Measurements from ENCODE around the gene RNF38.
"Not testable (repeated sequence)": the region's sequence is repeated elsewhere in the genome, so short reads cannot be mapped to it uniquely, and the experiment has no call there.

Gene RNF38

DNA sequence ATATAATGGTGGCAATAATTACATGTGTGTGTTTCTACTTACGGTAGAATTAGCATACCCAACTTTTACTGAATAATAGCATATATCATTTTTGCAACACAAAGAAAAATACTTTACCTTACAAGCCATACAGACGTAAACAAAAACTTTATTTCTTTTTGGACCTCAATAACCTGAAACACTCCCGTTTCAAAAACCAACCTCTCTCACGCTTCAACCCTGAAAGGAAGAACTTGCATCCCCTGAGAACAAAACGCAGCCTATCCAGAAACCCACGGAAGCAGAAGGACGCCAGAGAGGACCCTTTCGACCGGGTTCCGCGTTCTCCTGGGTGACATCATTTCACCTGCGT is at the start of gene RNF38:
RNF38 (minus strand) TSS at position 290 of the 352 bp plus-strand sequence; CDS start at position 129, 161 bp downstream.
- no peak for DNase-seq (ENCODE audit: low read depth in 2 of 2, low spot score in 1 of 2)

DNA sequence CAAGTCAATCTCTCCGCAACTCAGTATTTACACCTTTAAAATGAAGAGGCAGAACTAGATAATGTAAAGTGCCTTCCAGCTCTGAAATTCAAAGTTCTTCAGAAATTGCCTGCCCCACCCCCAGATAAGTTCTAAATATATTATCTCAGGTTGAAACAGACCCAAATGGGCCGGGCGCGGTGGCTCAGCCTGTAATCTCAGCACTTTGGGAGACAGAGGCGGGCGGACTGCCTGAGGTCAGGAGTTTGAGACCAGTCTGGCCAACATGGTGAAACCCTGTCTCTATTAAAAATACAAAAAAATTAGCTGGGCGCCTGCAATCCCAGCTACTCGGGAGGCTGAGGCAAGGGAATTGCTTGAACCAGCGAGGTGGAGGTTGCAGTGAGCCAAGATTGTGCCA is 48.5 kb upstream of the RNF38 start:
- not testable (repeated sequence) for DNase-seq (ENCODE audit: low read depth in 2 of 2, low spot score in 1 of 2)

DNA sequence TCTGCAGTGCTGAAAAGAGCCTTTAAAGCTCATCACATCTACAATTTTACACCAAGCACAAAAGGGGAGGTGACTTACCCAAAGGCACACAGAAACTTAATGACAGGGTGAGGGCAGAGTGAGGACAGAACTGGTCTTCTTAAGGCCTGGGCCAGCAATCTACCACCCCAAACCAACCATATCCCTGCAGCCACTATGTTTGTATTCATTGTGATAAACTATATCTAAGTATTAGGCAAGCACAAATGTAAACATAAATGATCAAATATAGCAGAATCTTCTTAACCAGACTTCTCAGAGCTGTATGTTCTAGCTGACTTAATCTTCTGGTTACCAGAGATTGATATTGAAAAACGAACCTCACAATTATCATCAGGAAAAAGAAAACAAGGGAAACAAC is 47.9 kb upstream of the RNF38 start:
- DNase-seq (ENCODE audit: low read depth in 2 of 2, low spot score in 1 of 2): no peak

- not testable (repeated sequence) for DNase-seq (ENCODE audit: low read depth in 2 of 2, low spot score in 1 of 2)
These were observed 46.6 kb upstream of the RNF38 start for GRCh38 chr9:36446678-36447077.

DNA sequence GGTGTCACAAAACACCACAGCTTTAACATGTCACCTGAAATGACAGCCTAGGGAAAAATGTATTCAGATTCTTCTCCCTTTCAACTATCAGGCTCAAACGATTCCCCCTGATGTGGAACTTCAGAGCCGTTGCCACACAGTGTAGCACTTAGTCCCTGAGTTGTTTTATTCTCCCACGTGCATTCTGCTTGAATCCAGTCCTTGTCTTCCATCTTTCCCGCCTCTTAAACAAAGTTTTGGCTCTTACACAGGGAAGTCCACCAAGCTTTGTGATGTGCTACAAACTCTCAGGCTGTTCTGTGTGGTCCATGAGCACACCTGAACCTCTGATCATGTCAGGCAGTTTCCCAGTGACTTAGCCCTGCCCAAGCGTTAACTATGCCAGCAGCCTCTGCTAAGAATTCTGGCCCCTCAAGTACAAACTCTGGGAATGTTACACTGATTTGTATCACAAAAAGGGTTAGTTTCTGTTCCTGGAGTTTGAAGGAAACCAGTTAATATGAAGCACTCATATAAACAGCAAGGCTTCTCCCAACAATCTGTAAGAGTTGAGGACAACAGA is 45.8 kb upstream of the RNF38 start:
- no peak for DNase-seq (ENCODE audit: low read depth in 2 of 2, low spot score in 1 of 2)

DNA sequence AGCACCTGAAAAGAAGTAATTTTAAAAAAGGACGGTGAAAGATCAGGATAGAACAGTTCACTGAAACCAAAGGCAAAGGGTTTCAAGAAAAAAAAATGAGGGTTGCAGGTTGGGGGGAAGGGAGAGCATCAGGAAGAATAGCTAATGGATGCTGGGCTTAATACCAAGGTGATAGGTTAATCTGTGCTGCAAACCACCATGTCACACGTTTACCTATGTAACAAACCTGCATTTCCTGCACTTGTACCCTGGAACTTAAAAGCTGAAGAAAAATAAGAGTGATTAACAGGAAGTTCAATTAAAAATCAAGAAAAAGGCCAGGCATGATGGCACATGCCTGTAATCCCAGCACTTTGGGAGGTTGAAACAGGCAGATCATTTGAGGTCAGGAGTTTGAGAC is 44.1 kb upstream of the RNF38 start:
- DNase-seq (ENCODE audit: low read depth in 2 of 2, low spot score in 1 of 2): no peak

DNA sequence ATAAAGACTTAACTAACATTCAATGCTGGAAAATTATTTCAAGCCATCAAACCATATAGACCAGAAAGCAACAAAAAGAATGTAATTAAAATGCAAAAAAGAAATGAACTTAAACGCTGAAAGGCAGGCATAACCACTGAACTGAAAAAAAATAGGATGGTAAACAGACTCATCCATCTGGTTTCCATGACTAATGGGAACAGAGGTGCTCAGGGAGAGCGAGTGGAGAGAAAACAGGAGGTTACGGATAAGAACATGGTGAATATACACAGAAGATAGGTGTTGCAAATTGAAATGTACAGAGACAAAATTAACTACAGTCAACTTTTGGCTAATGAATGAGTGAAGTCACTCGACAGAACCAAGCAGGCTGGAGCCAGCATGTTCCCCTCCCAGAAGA is 43.5 kb upstream of the RNF38 start:
- DNase-seq (ENCODE audit: low read depth in 2 of 2, low spot score in 1 of 2): no peak

- no peak for DNase-seq (ENCODE audit: low read depth in 2 of 2, low spot score in 1 of 2)
These were observed 42.6 kb upstream of the RNF38 start for GRCh38 chr9:36442710-36443109.

DNA sequence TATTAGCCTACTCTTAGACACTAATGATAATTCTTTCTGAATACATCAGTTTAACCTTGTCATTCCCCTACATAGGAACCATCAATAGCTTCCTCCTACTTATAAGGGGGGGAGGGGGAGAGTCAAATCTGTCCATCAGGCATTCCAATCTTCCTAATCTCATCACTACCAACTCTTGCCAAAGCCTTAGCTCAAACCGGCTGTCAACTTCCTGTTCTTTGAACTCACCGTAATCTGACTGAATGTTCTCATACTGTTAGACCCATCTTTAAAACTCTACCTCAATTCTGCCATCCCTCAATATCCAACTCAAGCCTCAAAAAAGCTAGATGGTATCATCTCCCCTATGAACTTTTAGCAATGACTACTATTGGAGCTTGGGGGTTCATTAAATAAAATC is 41.9 kb upstream of the RNF38 start:
- no peak for DNase-seq (ENCODE audit: low read depth in 2 of 2, low spot score in 1 of 2)

DNA sequence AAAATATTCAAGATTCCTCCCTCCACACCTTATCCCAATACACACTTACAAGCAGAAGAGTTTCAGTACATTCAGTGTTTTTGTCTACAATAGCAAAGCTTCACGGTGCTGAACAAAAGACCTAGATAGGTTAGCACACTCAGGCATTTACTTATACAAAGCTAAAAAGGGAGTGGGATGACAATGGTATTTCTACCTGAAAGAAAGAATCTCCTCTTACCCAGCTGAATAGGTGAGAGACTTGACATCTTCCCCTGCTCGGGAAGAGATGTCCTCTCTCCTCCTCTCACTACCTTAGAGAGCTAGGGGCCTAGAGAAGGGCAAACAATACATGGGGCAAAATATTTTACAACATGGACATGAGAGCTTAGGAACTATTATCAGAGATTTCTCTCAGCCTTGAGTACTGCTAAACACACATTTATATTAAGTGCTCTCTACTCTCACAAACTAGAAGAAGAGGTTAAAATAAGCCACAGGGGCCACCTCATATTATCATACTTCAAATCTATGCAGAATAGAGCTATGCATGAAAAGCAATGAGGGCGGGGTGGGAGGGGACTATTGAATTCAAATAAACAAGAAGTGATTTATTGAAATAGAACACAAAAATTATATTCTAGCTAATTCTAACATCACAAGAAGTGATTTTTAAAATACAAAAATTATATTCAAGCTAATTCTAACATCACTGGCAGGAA is 38.6 kb upstream of the RNF38 start:
- no peak for DNase-seq (ENCODE audit: low read depth in 2 of 2, low spot score in 1 of 2)

DNA sequence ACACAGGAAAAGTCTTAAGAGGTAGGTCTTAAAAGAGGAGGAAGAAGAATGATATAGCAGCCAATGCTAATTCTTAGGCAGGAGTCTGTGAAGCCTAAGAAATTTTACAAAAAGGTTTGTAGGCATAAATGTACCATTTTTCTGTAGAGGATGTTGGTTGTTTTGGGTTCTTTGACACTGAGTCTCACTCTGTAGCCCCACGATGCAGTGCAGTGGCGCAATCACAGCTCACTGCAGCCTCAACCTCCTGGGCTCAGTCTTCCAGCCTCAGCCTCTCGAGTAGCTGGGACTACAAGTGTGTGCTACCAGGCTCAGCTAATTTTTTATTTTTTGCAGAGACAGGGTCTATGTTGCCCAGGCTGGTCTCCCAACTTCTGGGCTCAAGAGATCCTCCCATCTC is 37.7 kb upstream of the RNF38 start:
- no peak for DNase-seq (ENCODE audit: low read depth in 2 of 2, low spot score in 1 of 2)

DNA sequence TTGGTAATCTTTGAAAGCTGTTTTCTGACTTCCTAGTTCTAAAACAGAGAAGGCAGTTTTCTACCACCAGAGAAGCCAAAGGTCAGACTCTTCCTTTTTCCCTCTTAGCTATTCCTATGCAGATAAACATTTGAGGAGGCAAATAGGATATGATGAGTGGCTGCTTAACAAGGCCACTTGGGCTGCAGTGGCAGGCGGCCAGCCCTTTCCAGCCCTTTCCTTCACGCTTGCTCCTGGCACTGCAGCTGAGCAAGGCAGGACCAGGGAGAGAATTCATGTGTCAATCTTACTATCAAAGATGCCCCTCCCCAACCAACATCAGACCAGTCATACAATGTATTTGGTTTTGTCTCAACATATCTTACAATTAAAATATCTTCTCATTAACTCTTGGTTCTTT is 36.8 kb upstream of the RNF38 start:
- no peak for DNase-seq (ENCODE audit: low read depth in 2 of 2, low spot score in 1 of 2)

DNA sequence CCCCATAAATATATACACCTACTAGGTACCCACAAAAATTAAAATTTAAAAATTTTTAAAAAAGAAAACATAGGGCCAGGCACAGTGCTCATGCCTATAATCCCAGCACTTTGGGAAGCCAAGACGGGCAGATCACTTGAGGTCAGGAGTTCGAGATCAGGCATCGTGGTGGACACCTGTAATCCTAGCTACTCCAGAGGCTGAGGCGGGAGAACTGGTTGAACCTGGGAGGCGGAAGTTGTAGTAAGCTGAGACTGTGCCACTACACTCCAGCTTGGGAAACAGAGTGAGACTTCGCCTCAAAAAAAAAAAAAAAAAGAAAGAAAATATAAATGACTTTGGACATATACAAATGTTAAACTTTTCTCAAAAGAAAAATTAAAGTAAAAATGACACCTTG is 33.3 kb upstream of the RNF38 start:
- no peak for DNase-seq (ENCODE audit: low read depth in 2 of 2, low spot score in 1 of 2)

DNA sequence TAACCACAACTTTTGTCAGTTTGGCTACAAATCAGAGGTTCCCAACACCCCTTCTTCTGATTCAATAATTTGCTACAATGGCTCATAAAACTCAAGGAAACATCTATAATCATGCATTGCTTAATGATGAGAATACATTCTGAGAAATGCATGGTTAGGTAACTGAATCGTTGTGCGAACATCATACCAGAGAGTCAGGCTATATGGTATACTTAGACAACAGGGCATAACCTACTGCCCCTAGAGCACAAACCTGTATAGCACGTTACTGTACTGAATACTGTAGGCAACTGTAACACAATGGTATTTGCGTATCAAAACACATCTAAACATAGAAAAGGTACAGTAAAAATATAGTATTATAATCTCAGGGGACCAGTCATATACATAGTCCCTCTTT is 31.0 kb upstream of the RNF38 start:
- no peak for DNase-seq (ENCODE audit: low read depth in 2 of 2, low spot score in 1 of 2)

- no peak for DNase-seq (ENCODE audit: low read depth in 2 of 2, low spot score in 1 of 2)
These were observed 26.9 kb upstream of the RNF38 start for GRCh38 chr9:36426945-36427344.

GRCh38 chr9:36426348-36426747 is 26.3 kb upstream of the RNF38 start:
- DNase-seq (ENCODE audit: low read depth in 2 of 2, low spot score in 1 of 2): no peak

GRCh38 chr9:36424289-36425055 is 24.4 kb upstream of the RNF38 start:
- no peak for DNase-seq (ENCODE audit: low read depth in 2 of 2, low spot score in 1 of 2)

GRCh38 chr9:36423206-36423605 is 23.1 kb upstream of the RNF38 start:
- no peak for DNase-seq (ENCODE audit: low read depth in 2 of 2, low spot score in 1 of 2)

GRCh38 chr9:36416890-36417289 is 16.8 kb upstream of the RNF38 start:
- DNase-seq (ENCODE audit: low read depth in 2 of 2, low spot score in 1 of 2): no peak

DNA sequence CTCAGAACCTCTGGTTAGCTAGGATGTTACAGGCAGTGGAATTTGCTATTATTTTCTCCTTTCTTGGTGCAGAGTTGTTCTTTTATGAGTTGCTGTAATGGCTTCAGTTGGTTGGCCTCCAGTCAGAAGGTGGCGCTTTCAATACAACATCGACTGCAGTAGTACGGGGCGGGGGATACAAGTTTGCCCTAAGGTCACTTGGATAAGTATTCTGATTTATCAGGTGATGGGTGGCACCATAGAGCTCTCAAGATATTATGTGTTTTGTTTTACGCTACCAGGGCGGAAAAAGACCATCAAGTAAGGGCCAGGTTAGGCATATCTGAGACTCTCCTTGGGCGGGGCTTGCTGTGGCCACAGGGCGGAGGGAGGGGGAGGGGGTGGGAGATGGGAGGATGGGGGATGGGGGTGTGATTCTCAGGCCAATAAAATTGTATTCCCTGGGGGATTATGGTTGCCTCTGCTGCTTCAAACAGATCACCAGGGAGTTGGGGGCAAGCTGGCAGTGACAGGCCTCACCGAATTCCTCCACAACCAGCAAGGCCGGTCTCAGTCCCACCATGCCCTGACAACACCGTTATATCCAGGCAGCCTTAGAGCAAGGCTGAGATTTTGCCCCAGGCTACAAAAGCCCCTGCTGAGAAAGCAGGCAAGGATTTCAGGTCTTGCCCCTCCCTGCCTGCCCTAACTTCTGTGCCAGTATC is 15.9 kb upstream of the RNF38 start:
- no peak for DNase-seq (ENCODE audit: low read depth in 2 of 2, low spot score in 1 of 2)

DNA sequence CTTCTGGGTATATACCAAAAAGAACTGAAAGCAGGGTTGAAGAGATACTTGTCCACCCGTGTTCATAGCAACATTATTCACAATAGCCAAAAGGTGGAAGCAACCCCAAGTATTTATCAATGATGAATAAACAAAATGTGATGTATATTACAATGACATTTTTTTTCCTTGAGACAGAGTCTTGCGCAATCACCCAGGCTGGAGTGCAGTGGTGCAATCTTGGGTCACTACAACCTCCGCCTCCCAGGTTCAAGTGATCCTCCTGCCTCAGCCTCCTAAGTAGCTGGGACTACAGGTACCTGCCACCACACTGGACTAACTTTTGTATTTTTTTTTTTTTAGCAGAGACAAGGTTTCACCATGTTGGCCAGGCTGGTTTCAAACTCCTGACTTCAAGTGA is 11.3 kb upstream of the RNF38 start:
- not testable (repeated sequence) for DNase-seq (ENCODE audit: low read depth in 2 of 2, low spot score in 1 of 2)

DNA sequence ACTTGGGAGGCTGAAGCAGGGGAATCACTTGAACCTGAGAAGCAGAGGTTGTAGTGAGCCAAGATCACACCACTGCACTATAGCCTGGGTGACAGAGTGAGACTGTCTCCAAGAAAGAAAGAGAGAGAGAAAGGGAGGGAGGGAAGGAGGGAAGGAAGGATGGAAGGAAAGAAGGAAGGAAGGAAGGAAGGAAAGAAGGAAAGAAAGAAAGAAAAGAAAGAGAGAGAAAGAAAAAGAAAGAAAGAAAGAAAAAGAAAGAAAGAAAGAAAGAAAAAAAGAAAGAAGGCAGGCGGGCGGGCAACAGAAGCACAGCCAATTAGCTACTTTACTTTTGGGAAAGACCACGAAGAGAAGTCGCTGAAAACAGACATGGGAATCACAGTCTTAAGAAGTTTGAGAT is 9.0 kb upstream of the RNF38 start:
- not testable (repeated sequence) for DNase-seq (ENCODE audit: low read depth in 2 of 2, low spot score in 1 of 2)

All from stimulated activated CD8-positive, alpha-beta memory T cell treated with anti-CD3 and anti-CD28 coated beads, Interleukin-4, amount 100 ng/mL, for 1 hour (primary cell).